H9 (cell line): ENCODE measurements around the gene KIF6. TPM values are rescaled to one million over a fixed set of nuclear protein-coding genes. Genes with fewer than 3 reads are reported as not detected.
A peak's percentile ranks its signal among the peaks of the same experiment; 100 is the strongest.

Source experiments
- DNase-seq: peaks from one replicate; pipeline ENCODE4 v3.0.0-alpha.2; 2017
- H2AFZ ChIP-seq: one replicate; pipeline ENCODE4 v1.6.1; 2013; ENCODE audit warnings: mild to moderate bottlenecking, low read length, control low read depth, moderate library complexity
- H2AK5ac ChIP-seq: 2 replicates; pipeline ENCODE4 v1.6.1; 2013; ENCODE audit warnings: low read length, control low read depth, mixed read lengths; ENCODE audit not compliant: insufficient read length
- H2BK120ac ChIP-seq: one replicate; pipeline ENCODE4 v1.6.1; 2013; ENCODE audit warnings: low read depth, mild to moderate bottlenecking, low read length, control low read depth, inconsistent platforms; ENCODE audit not compliant: poor library complexity, severe bottlenecking
- H2BK12ac ChIP-seq: 2 replicates; pipeline ENCODE4 v1.6.1; 2013; ENCODE audit warnings: low read length, control low read depth, mixed read lengths, low read depth; ENCODE audit not compliant: insufficient read length
- H2BK15ac ChIP-seq: 2 replicates; pipeline ENCODE4 v1.6.1; 2013; ENCODE audit warnings: low read depth, low read length, control low read depth
- H2BK20ac ChIP-seq: one replicate; pipeline ENCODE4 v1.6.1; 2013; ENCODE audit warnings: low read depth, mild to moderate bottlenecking, low read length, control low read depth, inconsistent platforms; ENCODE audit not compliant: poor library complexity, severe bottlenecking
- H2BK5ac ChIP-seq: 2 replicates; pipeline ENCODE4 v1.6.1; 2013; ENCODE audit warnings: low read length, control low read depth, mixed read lengths; ENCODE audit not compliant: insufficient read length
- H3K14ac ChIP-seq: 2 replicates; pipeline ENCODE4 v1.6.1; 2013; ENCODE audit warnings: low read length, control low read depth; ENCODE audit not compliant: insufficient read depth
- H3K18ac ChIP-seq: 2 replicates; pipeline ENCODE4 v1.6.1; 2013; ENCODE audit warnings: low read depth, mild to moderate bottlenecking, mixed read lengths, low read length, control low read depth; ENCODE audit not compliant: insufficient read length
- H3K23ac ChIP-seq: 2 replicates; pipeline ENCODE4 v1.6.1; 2013; ENCODE audit warnings: low read length, control low read depth, mixed read lengths, low read depth; ENCODE audit not compliant: insufficient read length
- H3K23me2 ChIP-seq: 2 replicates; pipeline ENCODE4 v1.6.1; 2013; ENCODE audit warnings: low read depth, mild to moderate bottlenecking, mixed read lengths, low read length, control low read depth; ENCODE audit not compliant: insufficient read length, poor library complexity, severe bottlenecking
- H3K27ac ChIP-seq: 2 replicates; pipeline ENCODE4 v1.5.1; 2013; ENCODE audit warnings: low read length, control low read depth, mixed read lengths, low read depth; ENCODE audit not compliant: insufficient read length
- H3K27me3 ChIP-seq: 2 replicates; pipeline ENCODE4 v1.6.1; 2013; ENCODE audit warnings: low read length, control low read depth, inconsistent platforms; ENCODE audit not compliant: insufficient read depth
- H3K4ac ChIP-seq: 2 replicates; pipeline ENCODE4 v1.6.1; 2013; ENCODE audit warnings: low read depth, mild to moderate bottlenecking, control low read depth, inconsistent platforms, low read length, moderate library complexity
- H3K4me1 ChIP-seq: 2 replicates; pipeline ENCODE4 v1.6.1; 2013; ENCODE audit warnings: low read length, control low read depth, inconsistent platforms; ENCODE audit not compliant: insufficient read depth
- H3K4me2 ChIP-seq: 2 replicates; pipeline ENCODE4 v1.6.1; 2013; ENCODE audit warnings: low read length, control low read depth, mixed read lengths; ENCODE audit not compliant: insufficient read length, insufficient read depth
- H3K56ac ChIP-seq: 2 replicates; pipeline ENCODE4 v1.6.1; 2013; ENCODE audit warnings: low read depth, mild to moderate bottlenecking, mixed read lengths, low read length, control low read depth; ENCODE audit not compliant: insufficient read length
- H3K79me1 ChIP-seq: 2 replicates; pipeline ENCODE4 v1.6.1; 2013; ENCODE audit warnings: low read depth, mild to moderate bottlenecking, moderate library complexity, low read length, control low read depth, inconsistent platforms; ENCODE audit not compliant: insufficient read depth, poor library complexity, severe bottlenecking
- H3K79me2 ChIP-seq: 2 replicates; pipeline ENCODE4 v1.6.1; 2013; ENCODE audit warnings: low read length, control low read depth, inconsistent platforms; ENCODE audit not compliant: insufficient read depth
- H3K9ac ChIP-seq: 2 replicates; pipeline ENCODE4 v1.6.1; 2013; ENCODE audit warnings: low read length, control low read depth, mixed read lengths; ENCODE audit not compliant: insufficient read length; ENCODE audit errors: extremely low read depth
- H3K9me3 ChIP-seq: one replicate; pipeline ENCODE4 v1.6.1; 2013; ENCODE audit warnings: low read depth, low read length, inconsistent platforms; ENCODE audit not compliant: control insufficient read depth
- H3T11ph ChIP-seq: one replicate; pipeline ENCODE4 v1.6.1; 2013; ENCODE audit warnings: mild to moderate bottlenecking, low read length, control low read depth, inconsistent platforms
- H4K20me1 ChIP-seq: one replicate; pipeline ENCODE4 v1.6.1; 2013; ENCODE audit not compliant: control insufficient read depth, insufficient read length, insufficient read depth
- H4K5ac ChIP-seq: 2 replicates; pipeline ENCODE4 v1.6.1; 2013; ENCODE audit warnings: low read depth, mild to moderate bottlenecking, mixed read lengths, low read length, control low read depth; ENCODE audit not compliant: insufficient read length
- H4K8ac ChIP-seq: replicated peaks from 2 replicates; pipeline ENCODE4 v1.6.1; 2013; ENCODE audit warnings: low read length, control low read depth, mixed read lengths, low read depth; ENCODE audit not compliant: insufficient read length
- H4K91ac ChIP-seq: 2 replicates; pipeline ENCODE4 v1.6.1; 2013; ENCODE audit warnings: low read depth, mild to moderate bottlenecking, moderate library complexity, mixed read lengths, low read length, control low read depth; ENCODE audit not compliant: insufficient read length
- H3K27ac Mint-ChIP-seq, 3 experiments: 2 replicates in 2 of 3; 3 replicates in 1 of 3; pipeline ENCODE4 v1.8.0; 2020 to 2021; ENCODE audit warnings: mixed read lengths in 3 of 3, mild to moderate bottlenecking in 1 of 3, moderate library complexity in 1 of 3
- H3K27me3 Mint-ChIP-seq: 2 replicates; pipeline ENCODE4 v1.8.0; 2021; ENCODE audit warnings: low read depth, mild to moderate bottlenecking, moderate library complexity, mixed read lengths
- H3K36me3 Mint-ChIP-seq, 3 experiments: 2 replicates in 2 of 3; 3 replicates in 1 of 3; pipeline ENCODE4 v1.8.0; 2020 to 2021; ENCODE audit warnings: low read depth in 3 of 3, mixed read lengths in 3 of 3; ENCODE audit not compliant: insufficient read depth in 1 of 3
- H3K4me1 Mint-ChIP-seq, 2 experiments: 2 replicates each; pipeline ENCODE4 v1.8.0; 2020; ENCODE audit warnings: mixed read lengths in 2 of 2
- H3K4me3 Mint-ChIP-seq, 2 experiments: 2 replicates in 1 of 2; 3 replicates in 1 of 2; pipeline ENCODE4 v1.8.0; 2020 to 2021; ENCODE audit warnings: mild to moderate bottlenecking in 2 of 2, mixed read lengths in 2 of 2, moderate library complexity in 1 of 2
- H3K9me3 Mint-ChIP-seq, 2 experiments: 2 replicates in 1 of 2; 3 replicates in 1 of 2; pipeline ENCODE4 v1.8.0; 2020; ENCODE audit warnings: mild to moderate bottlenecking in 2 of 2, mixed read lengths in 2 of 2, moderate library complexity in 1 of 2
- WGBS: extraction: QIAGEN DNeasy Blood & Tissue Kit; methylation state at CpG from one replicate; pipeline ENCODE4 v1.1.7; 2013; ENCODE audit warnings: missing lambda C conversion rate, low lambda C conversion rate, mixed read lengths; ENCODE audit not compliant: insufficient read length; ENCODE audit errors: extremely low coverage; 5-methylcytosine and 5-hydroxymethylcytosine counted together
- total RNA-seq: library from RNA; stranded (reverse); gene quantifications from 2 replicates; pipeline ENCODE4 v1.2.1, GENCODE V29; 2021
- TF ChIP-seq, protein P1 (sequence below): fragments of 200-600 bp; sonication (generic); conservative IDR thresholded peaks from 3 replicates; pipeline ENCODE4 v1.8.0; 2021; ENCODE audit warnings: antibody characterized with exemption, mild to moderate bottlenecking

The KIF6 gene
- total RNA-seq, 1 experiment from 2014 or later, result 0.63 TPM

- Histone ChIP-seq H3K27ac (no peak overlapping the region), H2BK5ac (no peak overlapping the region), H2AFZ (no peak overlapping the region), H3K4me1 (no peaks in the 10 kb centered on the region), H3K79me2 (no peaks in the 10 kb centered on the region), H3K4me2 (no peak overlapping the region), H3K14ac (no peak overlapping the region), H4K91ac (no peak overlapping the region), H3K18ac (no peak overlapping the region), H4K8ac (no peak overlapping the region), H3K9ac (no peak overlapping the region), H2BK12ac (no peak overlapping the region), H2BK15ac (no peak overlapping the region), H3K56ac (peak overlapping the region; percentile 42), H4K20me1 (no peaks in the 10 kb centered on the region), H2AK5ac (no peak overlapping the region), H3K4ac (no peak overlapping the region), H3K23ac (no peak overlapping the region), H3T11ph (no peak overlapping the region), H3K27me3 (no peaks in the 10 kb centered on the region), H4K5ac (no peak overlapping the region), H3K9me3 (no peaks in the 10 kb centered on the region), H3K79me1 (no peaks in the 10 kb centered on the region), H2BK20ac (no peak overlapping the region), H2BK120ac (no peak overlapping the region), H3K23me2 (no peaks in the 10 kb centered on the region)
- Mint-ChIP-seq H3K4me3 (no peak overlapping the region), H3K9me3 (no peaks in the 10 kb centered on the region), H3K27ac (no peak overlapping the region), H3K27me3 (peaks cover 2% of the 10 kb centered on the region; the same call in 1 of the 2 replicates), H3K36me3 (no peaks in the 10 kb centered on the region), H3K4me1 (no peaks in the 10 kb centered on the region)
- no peak for DNase-seq
- TF ChIP-seq, protein P1, sequence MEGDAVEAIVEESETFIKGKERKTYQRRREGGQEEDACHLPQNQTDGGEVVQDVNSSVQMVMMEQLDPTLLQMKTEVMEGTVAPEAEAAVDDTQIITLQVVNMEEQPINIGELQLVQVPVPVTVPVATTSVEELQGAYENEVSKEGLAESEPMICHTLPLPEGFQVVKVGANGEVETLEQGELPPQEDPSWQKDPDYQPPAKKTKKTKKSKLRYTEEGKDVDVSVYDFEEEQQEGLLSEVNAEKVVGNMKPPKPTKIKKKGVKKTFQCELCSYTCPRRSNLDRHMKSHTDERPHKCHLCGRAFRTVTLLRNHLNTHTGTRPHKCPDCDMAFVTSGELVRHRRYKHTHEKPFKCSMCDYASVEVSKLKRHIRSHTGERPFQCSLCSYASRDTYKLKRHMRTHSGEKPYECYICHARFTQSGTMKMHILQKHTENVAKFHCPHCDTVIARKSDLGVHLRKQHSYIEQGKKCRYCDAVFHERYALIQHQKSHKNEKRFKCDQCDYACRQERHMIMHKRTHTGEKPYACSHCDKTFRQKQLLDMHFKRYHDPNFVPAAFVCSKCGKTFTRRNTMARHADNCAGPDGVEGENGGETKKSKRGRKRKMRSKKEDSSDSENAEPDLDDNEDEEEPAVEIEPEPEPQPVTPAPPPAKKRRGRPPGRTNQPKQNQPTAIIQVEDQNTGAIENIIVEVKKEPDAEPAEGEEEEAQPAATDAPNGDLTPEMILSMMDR, result no peak
- WGBS, result no CpG with 5 or more reads among the region's 3 CpGs
Observed at GRCh38 chr6:39386487-39386886, 338.7 kb downstream of the KIF6 start.
